ENCODE data around the gene GHR. TPM values are rescaled to one million over a fixed set of nuclear protein-coding genes. Genes with fewer than 3 reads are reported as not detected.

Gene GHR
- total and polyA plus RNA-seq, 8 donors, result 0.73 to 3.9 (median 1.3) TPM

- intact Hi-C loops (cut with DNase I), result no loop called here
- Histone ChIP-seq H3K4me3 (no peak overlapping the region), H3K9me3 (no peaks in the 10 kb centered on the region), H3K27me3 (no peaks in the 10 kb centered on the region), H3K27ac (no peak overlapping the region), H3K4me1 (no peaks in the 10 kb centered on the region), H3K36me3 (no peaks in the 10 kb centered on the region)
- no peak for ATAC-seq
- WGBS, 2 donors, result 75 to 81% methylated on average over 2 of the region's 2 CpGs
- no peak for TF ChIP-seq CTCF (IDR thresholded peaks at IDR 0.05)
- DNase-seq, result no peak
- FAIRE-seq, result no peak
Measured at GRCh38 chr5:42531611-42532010, 108.4 kb downstream of the GHR start.

- H3K9me3 ChIP-seq, result no peaks in the 10 kb centered on the region
- H3K4me3 ChIP-seq, result no peak overlapping the region
- intact Hi-C loops (cut with DNase I), result no loop called here
- TF ChIP-seq CTCF (IDR thresholded peaks at IDR 0.05), result no peak
- no peaks in the 10 kb centered on the region for H3K36me3 ChIP-seq
- FAIRE-seq, result no peak
- H3K4me1 ChIP-seq, result peaks cover 0 to 8% (median 5%) of the 10 kb centered on the region in 3 donors
- DNase-seq, result no peak
- H3K27ac ChIP-seq, result no peak overlapping the region
- H3K27me3 ChIP-seq, result no peaks in the 10 kb centered on the region
- no peak for ATAC-seq
Measured at GRCh38 chr5:42542106-42542505, 118.9 kb downstream of the GHR start.

GRCh38 chr5:42543774-42544173, 120.5 kb downstream of the GHR start:
- peaks cover 0 to 8% (median 5%) of the 10 kb centered on the region in 3 donors for H3K4me1 ChIP-seq
- no peaks in the 10 kb centered on the region for H3K27me3 ChIP-seq
- no peaks in the 10 kb centered on the region for H3K9me3 ChIP-seq
- 20 to 21% methylated on average over 3 of the region's 3 CpGs for WGBS, 2 donors
- DNase-seq (no peak), FAIRE-seq (no peak), ATAC-seq (peak; percentile 46 to 83 (median 66))
- no peak overlapping the region for H3K4me3 ChIP-seq
- H3K36me3 ChIP-seq, result no peaks in the 10 kb centered on the region
- intact Hi-C loops (cut with DNase I), result no loop called here
- TF ChIP-seq CTCF (IDR thresholded peaks at IDR 0.05), result no peak
- no peak overlapping the region for H3K27ac ChIP-seq

GRCh38 chr5:42545038-42545437, 121.8 kb downstream of the GHR start:
- TF ChIP-seq CTCF (IDR thresholded peaks at IDR 0.05), result no peak
- intact Hi-C loops (cut with DNase I), result no loop called here
- Histone ChIP-seq H3K27ac (no peak overlapping the region), H3K4me3 (no peak overlapping the region), H3K9me3 (no peaks in the 10 kb centered on the region), H3K4me1 (peaks cover 0 to 8% (median 5%) of the 10 kb centered on the region in 3 donors), H3K27me3 (no peaks in the 10 kb centered on the region), H3K36me3 (no peaks in the 10 kb centered on the region)
- WGBS, 2 donors, result 89% methylated on average over 3 of the region's 3 CpGs
- DNase-seq, result no peak
- FAIRE-seq, result no peak
- no peak for ATAC-seq

GRCh38 chr5:42547141-42547540, 123.9 kb downstream of the GHR start:
- 54 to 65% methylated on average over 2 of the region's 2 CpGs for WGBS, 2 donors
- H3K36me3 ChIP-seq, result no peaks in the 10 kb centered on the region
- no peaks in the 10 kb centered on the region for H3K27me3 ChIP-seq
- no peak overlapping the region for H3K4me3 ChIP-seq
- TF ChIP-seq CTCF (IDR thresholded peaks at IDR 0.05), result no peak
- no peak overlapping the region for H3K27ac ChIP-seq
- DNase-seq (no peak), FAIRE-seq (no peak), ATAC-seq (peak in 3 of 4 donors; percentile 29 to 54 (median 44))
- H3K9me3 ChIP-seq, result no peaks in the 10 kb centered on the region
- H3K4me1 ChIP-seq, result peaks cover 0 to 8% (median 5%) of the 10 kb centered on the region in 3 donors
- intact Hi-C loops (cut with DNase I), result no loop called here

Measured in pancreas (tissue), 10 donors.